SU-DHL-6 (cell line): ENCODE results near the gene JOSD1.

Experiments used
- CTCF ChIP-seq: fragments of 200-600 bp; sonication (generic); IDR thresholded peaks from one replicate; pipeline ENCODE4 v1.5.1; 2017; ENCODE audit warnings: antibody characterized with exemption, mild to moderate bottlenecking, low read length, moderate library complexity; ENCODE audit not compliant: insufficient read depth, poor library complexity, severe bottlenecking
- EZH2phosphoT487 ChIP-seq: fragments of 200-600 bp; sonication (generic), shearing (Covaris generic); conservative IDR thresholded peaks from 2 replicates; pipeline ENCODE4 v1.6.1; 2018; ENCODE audit warnings: mild to moderate bottlenecking, antibody characterized with exemption, low read length, moderate library complexity, mixed read lengths

GRCh38 chr22:38707346-38707745 is 6.6 kb upstream of the JOSD1 start:
- no peak for TF ChIP-seq CTCF
- no peak for TF ChIP-seq EZH2phosphoT487
